ENCODE results near the gene CSNK1A1L.
A peak's percentile ranks its signal among the peaks of the same experiment; 100 is the strongest.

GRCh38 chr13:37109051-37109678 lies 3.7 kb upstream of the CSNK1A1L start:
- TF ChIP-seq CTCF (IDR thresholded peaks at IDR 0.05), result peak; percentile 38
- TF ChIP-seq EZH2 (IDR thresholded peaks at IDR 0.05; ENCODE audit: borderline replicate concordance, insufficient read depth, low read depth, low read length, poor library complexity, severe bottlenecking), result no peak

All from B cell (primary cell).